ENCODE data around the gene SEMA5B.

DNA sequence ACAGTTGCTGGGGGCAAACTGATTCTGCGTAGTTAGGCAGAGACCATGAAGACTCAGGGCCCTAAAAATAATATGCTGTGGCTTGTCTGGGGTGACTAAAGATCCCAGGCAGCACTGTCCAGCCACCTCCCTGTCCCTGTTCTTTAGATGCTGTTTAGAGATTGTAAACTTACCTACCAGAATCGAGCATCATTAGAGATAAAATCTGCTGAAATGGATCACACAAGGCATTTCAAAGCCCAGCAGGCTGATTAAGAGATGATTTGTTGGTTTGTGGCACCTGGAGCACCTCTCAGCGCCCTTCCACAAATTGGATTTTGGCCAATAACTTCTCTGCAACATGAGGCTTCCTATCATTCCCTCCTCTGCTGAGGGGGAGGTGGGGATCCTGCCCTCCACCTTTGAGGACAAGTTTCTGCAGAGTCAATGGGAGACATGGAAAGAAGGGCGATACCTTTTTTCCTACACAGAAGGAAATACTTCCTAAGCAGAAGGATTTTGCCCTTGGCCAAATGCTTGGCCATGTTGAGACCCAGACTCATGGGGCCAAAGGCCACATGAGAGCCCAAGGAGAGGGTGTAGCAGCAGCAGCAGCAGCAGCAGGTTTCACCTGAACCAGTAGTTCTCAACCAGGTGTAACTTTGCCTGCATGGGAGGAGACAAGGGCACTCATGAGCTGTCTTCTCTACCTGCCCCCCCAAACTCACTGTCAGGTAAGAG lies 37.5 kb downstream of the SEMA5B start:
- TF ChIP-seq, protein P1, sequence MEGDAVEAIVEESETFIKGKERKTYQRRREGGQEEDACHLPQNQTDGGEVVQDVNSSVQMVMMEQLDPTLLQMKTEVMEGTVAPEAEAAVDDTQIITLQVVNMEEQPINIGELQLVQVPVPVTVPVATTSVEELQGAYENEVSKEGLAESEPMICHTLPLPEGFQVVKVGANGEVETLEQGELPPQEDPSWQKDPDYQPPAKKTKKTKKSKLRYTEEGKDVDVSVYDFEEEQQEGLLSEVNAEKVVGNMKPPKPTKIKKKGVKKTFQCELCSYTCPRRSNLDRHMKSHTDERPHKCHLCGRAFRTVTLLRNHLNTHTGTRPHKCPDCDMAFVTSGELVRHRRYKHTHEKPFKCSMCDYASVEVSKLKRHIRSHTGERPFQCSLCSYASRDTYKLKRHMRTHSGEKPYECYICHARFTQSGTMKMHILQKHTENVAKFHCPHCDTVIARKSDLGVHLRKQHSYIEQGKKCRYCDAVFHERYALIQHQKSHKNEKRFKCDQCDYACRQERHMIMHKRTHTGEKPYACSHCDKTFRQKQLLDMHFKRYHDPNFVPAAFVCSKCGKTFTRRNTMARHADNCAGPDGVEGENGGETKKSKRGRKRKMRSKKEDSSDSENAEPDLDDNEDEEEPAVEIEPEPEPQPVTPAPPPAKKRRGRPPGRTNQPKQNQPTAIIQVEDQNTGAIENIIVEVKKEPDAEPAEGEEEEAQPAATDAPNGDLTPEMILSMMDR (IDR thresholded peaks at IDR 0.05): no peak
- TF ChIP-seq POLR2A (IDR thresholded peaks at IDR 0.05): no peak
- TF ChIP-seq EP300 (IDR thresholded peaks at IDR 0.05): no peak
- no peak for TF ChIP-seq POLR2AphosphoS5 (IDR thresholded peaks at IDR 0.05)
